ENCODE data around the gene STAT6.

STAT6 gene

DNA sequence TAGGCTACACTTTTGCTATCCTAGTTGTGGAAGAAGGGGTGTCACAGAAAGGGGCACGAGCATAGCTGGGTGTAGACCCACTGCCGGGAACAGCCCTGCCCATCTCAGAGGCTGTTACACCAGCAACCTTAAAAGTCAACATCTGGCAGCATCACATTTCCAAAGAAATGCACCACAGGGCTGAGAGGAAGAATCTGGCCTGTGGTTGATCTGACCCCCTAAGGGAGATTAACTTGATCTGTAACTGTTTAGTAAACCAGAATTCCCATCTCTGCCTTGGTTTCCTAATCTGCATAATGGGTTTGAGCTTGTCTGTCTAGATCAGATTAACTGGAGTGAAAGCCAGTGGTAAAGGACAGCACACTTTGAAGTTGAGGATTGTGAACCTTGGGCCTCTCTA, 34.9 kb upstream of the STAT6 start:
- no peak for DNase-seq (ENCODE audit: low spot score)

DNA sequence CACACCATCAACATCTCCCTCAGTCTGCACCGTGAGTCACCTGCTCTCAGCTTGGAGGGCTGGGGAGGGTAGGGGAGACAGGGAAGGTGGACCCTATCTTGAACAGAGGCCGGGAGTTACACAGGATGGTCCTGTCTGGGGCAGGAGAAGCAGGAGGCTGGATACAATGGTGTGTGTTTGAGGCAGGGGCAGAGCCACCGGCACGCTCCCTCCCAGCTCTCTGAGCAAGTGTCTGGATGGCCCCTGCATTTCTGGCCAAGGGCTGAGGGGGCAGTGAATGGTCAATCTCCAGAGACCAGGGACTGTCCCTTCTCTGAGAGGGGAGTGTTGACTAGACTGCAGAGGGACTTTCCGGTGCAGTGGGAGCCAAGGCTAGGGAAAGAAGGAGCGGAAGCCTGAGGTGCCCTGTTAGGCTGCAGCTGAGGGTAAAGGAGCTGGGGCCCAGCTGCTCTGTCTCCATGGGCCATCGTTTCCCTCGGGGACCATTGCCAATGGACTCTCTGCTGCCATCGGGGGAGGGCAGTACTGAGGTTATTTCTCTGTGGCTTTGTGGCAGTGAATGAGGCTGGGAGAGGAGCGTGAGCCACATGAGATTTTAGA, 34.4 kb upstream of the STAT6 start:
- in situ Hi-C loops (cut with MboI; ENCODE audit: low pct_unique_long_range_greater_than_20kb, low sequenced_read_pairs, unreplicated experiment), result no loop called here
- TF ChIP-seq, protein P1, sequence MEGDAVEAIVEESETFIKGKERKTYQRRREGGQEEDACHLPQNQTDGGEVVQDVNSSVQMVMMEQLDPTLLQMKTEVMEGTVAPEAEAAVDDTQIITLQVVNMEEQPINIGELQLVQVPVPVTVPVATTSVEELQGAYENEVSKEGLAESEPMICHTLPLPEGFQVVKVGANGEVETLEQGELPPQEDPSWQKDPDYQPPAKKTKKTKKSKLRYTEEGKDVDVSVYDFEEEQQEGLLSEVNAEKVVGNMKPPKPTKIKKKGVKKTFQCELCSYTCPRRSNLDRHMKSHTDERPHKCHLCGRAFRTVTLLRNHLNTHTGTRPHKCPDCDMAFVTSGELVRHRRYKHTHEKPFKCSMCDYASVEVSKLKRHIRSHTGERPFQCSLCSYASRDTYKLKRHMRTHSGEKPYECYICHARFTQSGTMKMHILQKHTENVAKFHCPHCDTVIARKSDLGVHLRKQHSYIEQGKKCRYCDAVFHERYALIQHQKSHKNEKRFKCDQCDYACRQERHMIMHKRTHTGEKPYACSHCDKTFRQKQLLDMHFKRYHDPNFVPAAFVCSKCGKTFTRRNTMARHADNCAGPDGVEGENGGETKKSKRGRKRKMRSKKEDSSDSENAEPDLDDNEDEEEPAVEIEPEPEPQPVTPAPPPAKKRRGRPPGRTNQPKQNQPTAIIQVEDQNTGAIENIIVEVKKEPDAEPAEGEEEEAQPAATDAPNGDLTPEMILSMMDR (IDR thresholded peaks at IDR 0.05; ENCODE audit: extremely low read depth, insufficient read depth, missing control alignments), result no peak
- DNase-seq (ENCODE audit: low spot score), result no peak

More for the DNA sequence above, 34.9 kb upstream of the STAT6 start:
- in situ Hi-C loops (cut with MboI; ENCODE audit: low pct_unique_long_range_greater_than_20kb, low sequenced_read_pairs, unreplicated experiment), result no loop called here
- TF ChIP-seq, protein P1 (IDR thresholded peaks at IDR 0.05; ENCODE audit: extremely low read depth, insufficient read depth, missing control alignments), result no peak

DNA sequence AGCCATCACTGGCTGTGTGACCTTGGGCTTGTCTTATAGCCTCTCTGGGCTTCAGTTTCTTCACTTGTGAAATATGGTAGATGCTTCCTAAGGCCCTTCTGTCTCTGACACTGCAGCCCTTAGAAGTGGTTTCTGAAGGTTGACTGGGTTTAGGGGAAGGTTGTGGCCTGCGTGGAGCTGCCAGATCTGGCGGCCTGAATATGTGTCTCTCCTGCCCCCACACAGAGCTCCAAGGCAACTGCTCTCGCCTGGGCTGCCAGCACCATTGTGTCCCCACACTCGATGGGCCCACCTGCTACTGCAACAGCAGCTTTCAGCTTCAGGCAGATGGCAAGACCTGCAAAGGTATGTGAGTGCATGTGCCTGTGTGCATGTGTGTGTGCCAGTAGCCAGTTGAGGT, 32.3 kb upstream of the STAT6 start:
- DNase-seq (ENCODE audit: low spot score), result no peak
- TF ChIP-seq, protein P1 (IDR thresholded peaks at IDR 0.05; ENCODE audit: extremely low read depth, insufficient read depth, missing control alignments), result no peak
- in situ Hi-C loops (cut with MboI; ENCODE audit: low pct_unique_long_range_greater_than_20kb, low sequenced_read_pairs, unreplicated experiment), result no loop called here

DNA sequence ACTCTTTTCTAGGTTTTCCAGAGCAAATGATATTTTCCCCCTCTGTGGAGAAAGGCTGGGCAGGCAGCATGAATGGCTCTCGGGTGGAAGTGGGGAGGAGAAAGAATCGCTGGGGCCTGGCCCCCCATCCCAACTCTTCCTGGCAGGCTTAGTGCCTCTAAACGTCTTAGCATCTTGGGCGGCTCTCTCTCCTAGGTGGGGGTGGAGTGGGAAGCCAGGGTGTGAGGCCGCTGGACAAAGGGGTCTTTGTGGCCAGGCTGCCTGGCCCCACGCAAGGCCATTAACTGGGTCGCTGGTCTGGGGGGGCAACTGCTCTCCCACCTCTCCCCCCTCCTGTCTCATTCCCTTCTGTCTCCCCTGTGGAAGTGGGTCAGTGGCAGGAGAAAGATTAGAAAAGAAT, 31.6 kb upstream of the STAT6 start:
- TF ChIP-seq, protein P1 (IDR thresholded peaks at IDR 0.05; ENCODE audit: extremely low read depth, insufficient read depth, missing control alignments), result no peak
- in situ Hi-C loops (cut with MboI; ENCODE audit: low pct_unique_long_range_greater_than_20kb, low sequenced_read_pairs, unreplicated experiment), result no loop called here
- no peak for DNase-seq (ENCODE audit: low spot score)

DNA sequence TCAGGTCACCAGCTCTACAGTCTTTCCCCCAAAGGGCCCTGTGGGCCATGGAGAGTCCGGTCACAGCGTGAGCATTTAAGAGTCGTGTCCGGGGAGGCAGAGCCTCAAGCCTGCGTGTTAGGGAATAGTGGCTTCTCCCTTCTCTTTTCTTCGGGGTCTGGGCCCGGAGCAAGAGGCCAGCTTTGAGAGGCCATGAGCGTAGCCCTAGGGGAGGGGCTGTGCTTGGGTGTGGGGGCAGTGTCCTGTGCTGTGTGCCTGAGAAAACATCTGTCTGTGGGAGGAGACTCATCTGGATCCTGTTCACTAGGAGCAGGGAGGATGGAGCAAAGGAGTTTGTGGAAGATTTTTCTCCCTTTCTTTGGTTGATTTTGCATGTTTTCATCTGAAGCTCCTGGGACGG, 31.0 kb upstream of the STAT6 start:
- in situ Hi-C loops (cut with MboI; ENCODE audit: low pct_unique_long_range_greater_than_20kb, low sequenced_read_pairs, unreplicated experiment), result no loop called here
- DNase-seq (ENCODE audit: low spot score), result no peak
- TF ChIP-seq, protein P1 (IDR thresholded peaks at IDR 0.05; ENCODE audit: extremely low read depth, insufficient read depth, missing control alignments), result no peak

DNA sequence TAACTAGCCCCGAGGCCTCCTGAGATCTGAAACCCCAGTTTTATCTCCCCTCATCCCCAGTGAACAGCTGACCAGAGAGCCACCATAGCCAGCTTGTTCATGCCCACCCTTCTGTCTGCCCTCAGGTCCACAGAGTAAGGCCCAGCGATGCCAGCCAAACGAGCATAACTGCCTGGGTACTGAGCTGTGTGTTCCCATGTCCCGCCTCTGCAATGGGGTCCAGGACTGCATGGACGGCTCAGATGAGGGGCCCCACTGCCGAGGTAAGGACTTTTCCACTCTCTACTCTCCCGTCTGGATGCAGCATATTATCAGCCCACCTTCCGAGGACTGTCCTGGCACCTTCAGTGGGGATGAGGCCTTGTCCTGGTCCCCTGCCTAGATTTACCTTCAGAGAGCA, 30.1 kb upstream of the STAT6 start:
- no peak for DNase-seq (ENCODE audit: low spot score)
- TF ChIP-seq, protein P1 (IDR thresholded peaks at IDR 0.05; ENCODE audit: extremely low read depth, insufficient read depth, missing control alignments), result no peak
- in situ Hi-C loops (cut with MboI; ENCODE audit: low pct_unique_long_range_greater_than_20kb, low sequenced_read_pairs, unreplicated experiment), result no loop called here

Measured in GM13977 (cell line).